Breast epithelium (tissue), 4 donors: Measurements from ENCODE around the gene STEAP1B. TPM values are rescaled to one million over a fixed set of nuclear protein-coding genes. Genes with fewer than 3 reads are reported as not detected.

Experiments
- DNase-seq, 2 donors: peaks; one replicate each; pipeline ENCODE4 v3.0.0-alpha.2; 2019; ENCODE audit warnings: low spot score in 2 of 2
- H3K27ac ChIP-seq, 2 donors: fragments of 200-600 bp; sonication (generic) in 1 of 2; one replicate each; pipeline ENCODE4 v1.5.1; 2016 to 2019; ENCODE audit warnings: mild to moderate bottlenecking in 1 of 2
- H3K27me3 ChIP-seq, 2 donors: fragments of 200-600 bp; sonication (generic) in 1 of 2; one replicate each; pipeline versions ENCODE4 v1.5.1 to v1.6.0; 2017 to 2019; ENCODE audit warnings: control low read depth in 1 of 2, mild to moderate bottlenecking in 1 of 2
- H3K36me3 ChIP-seq: fragments of 200-600 bp; one replicate; pipeline ENCODE4 v1.5.1; 2019
- H3K4me1 ChIP-seq, 2 donors: fragments of 200-600 bp; sonication (generic); one replicate each; pipeline ENCODE4 v1.5.1; 2016 to 2019; ENCODE audit warnings: control low read depth in 1 of 2
- H3K4me3 ChIP-seq, 3 donors: fragments of 200-600 bp; sonication (generic); 1 replicate in 2 of 3; 2 replicates in 1 of 3; pipeline ENCODE4 v1.5.1; 2016 to 2019; ENCODE audit warnings: mild to moderate bottlenecking in 3 of 3, moderate library complexity in 2 of 3
- H3K9me3 ChIP-seq, 2 donors: fragments of 200-600 bp; sonication (generic) in 1 of 2; one replicate each; pipeline ENCODE4 v1.5.1; 2016 to 2019; ENCODE audit warnings: control low read depth in 1 of 2
- CTCF ChIP-seq, 3 donors: fragments of 450-650 bp; IDR thresholded peaks; one replicate each; pipeline ENCODE4 v1.5.1; 2016 to 2017; ENCODE audit warnings: antibody characterized with exemption in 3 of 3, mild to moderate bottlenecking in 3 of 3, moderate library complexity in 3 of 3
- POLR2A ChIP-seq: fragments of 450-650 bp; IDR thresholded peaks from one replicate; pipeline ENCODE4 v1.6.1; 2016; ENCODE audit warnings: antibody characterized with exemption, mild to moderate bottlenecking, moderate library complexity
- POLR2AphosphoS5 ChIP-seq, 3 donors: sonication (generic); formaldehyde crosslinking; IDR thresholded peaks; one replicate each; pipeline ENCODE4 v1.6.1; 2017; ENCODE audit warnings: antibody characterized with exemption in 3 of 3
- intact Hi-C: fragments of 100-400 bp; cut with DNase I; formaldehyde crosslinking; loops from one replicate; pipeline ENCODE4 v1.15.1; 2023; ENCODE audit warnings: low total_unique reads
- total RNA-seq, 3 donors: library from RNA; depleted of rRNA; stranded (reverse); fragments of >200 nt; gene quantifications; one replicate each; pipeline ENCODE4 v1.1.0, GENCODE V29; 2016

Gene STEAP1B
- total RNA-seq, 3 donors from 2014 or later, result 0.32 to 1.0 (median 0.66) TPM

DNA sequence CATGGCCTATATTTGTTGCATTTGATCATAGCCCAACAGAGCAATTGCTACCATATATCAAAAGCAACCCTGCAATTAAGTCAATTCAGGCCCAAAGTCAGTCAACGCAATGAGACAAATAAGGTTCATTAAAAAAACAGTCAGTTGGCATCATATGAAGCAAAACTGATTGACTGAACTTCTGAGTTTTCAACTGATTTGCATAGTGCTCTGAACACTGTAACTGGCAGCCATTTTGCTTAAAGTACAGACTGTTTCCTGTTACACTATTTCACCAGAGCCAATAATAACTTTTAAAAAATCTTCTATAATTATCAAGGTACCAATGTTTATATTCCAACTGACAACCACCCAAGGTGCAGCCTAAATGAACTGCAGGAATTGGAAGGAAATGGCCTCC lies 74.6 kb downstream of the STEAP1B start:
- Histone ChIP-seq H3K27ac (no peak overlapping the region), H3K4me1 (no peaks in the 10 kb centered on the region), H3K27me3 (no peaks in the 10 kb centered on the region), H3K9me3 (no peaks in the 10 kb centered on the region), H3K4me3 (no peak overlapping the region), H3K36me3 (no peaks in the 10 kb centered on the region)
- intact Hi-C loops, result no loop called here
- no peak for TF ChIP-seq CTCF (IDR thresholded peaks at IDR 0.05)
- no peak for TF ChIP-seq POLR2A
- no peak for TF ChIP-seq POLR2AphosphoS5 (IDR thresholded peaks at IDR 0.05)
- DNase-seq, result no peak

- no peaks in the 10 kb centered on the region for H3K36me3 ChIP-seq
- no peaks in the 10 kb centered on the region for H3K27me3 ChIP-seq
- TF ChIP-seq POLR2AphosphoS5 (IDR thresholded peaks at IDR 0.05) (no peak), POLR2A (no peak), CTCF (IDR thresholded peaks at IDR 0.05) (no peak)
- H3K9me3 ChIP-seq, result no peaks in the 10 kb centered on the region
- intact Hi-C loops, result no loop called here
- no peak for DNase-seq
- H3K4me3 ChIP-seq, result no peak overlapping the region
- H3K4me1 ChIP-seq, result no peaks in the 10 kb centered on the region
- no peak overlapping the region for H3K27ac ChIP-seq
These were observed 77.0 kb downstream of the STEAP1B start for GRCh38 chr7:22422831-22423615.

- Histone ChIP-seq H3K36me3 (no peaks in the 10 kb centered on the region), H3K4me3 (no peak overlapping the region), H3K27ac (no peak overlapping the region), H3K4me1 (no peaks in the 10 kb centered on the region), H3K27me3 (no peaks in the 10 kb centered on the region), H3K9me3 (no peaks in the 10 kb centered on the region)
- no peak for DNase-seq
- TF ChIP-seq POLR2A (no peak), POLR2AphosphoS5 (IDR thresholded peaks at IDR 0.05) (no peak), CTCF (IDR thresholded peaks at IDR 0.05) (no peak)
- intact Hi-C loops, result no loop called here
These were observed 78.9 kb downstream of the STEAP1B start for GRCh38 chr7:22420973-22421635.

GRCh38 chr7:22420008-22420407 lies 80.0 kb downstream of the STEAP1B start:
- H3K4me1 ChIP-seq, result no peaks in the 10 kb centered on the region
- H3K9me3 ChIP-seq, result no peaks in the 10 kb centered on the region
- H3K36me3 ChIP-seq, result no peaks in the 10 kb centered on the region
- no peak for TF ChIP-seq POLR2AphosphoS5 (IDR thresholded peaks at IDR 0.05)
- no peak for TF ChIP-seq POLR2A
- TF ChIP-seq CTCF (IDR thresholded peaks at IDR 0.05), result no peak
- no peak overlapping the region for H3K27ac ChIP-seq
- H3K27me3 ChIP-seq, result no peaks in the 10 kb centered on the region
- no peak overlapping the region for H3K4me3 ChIP-seq
- intact Hi-C loops, result no loop called here
- no peak for DNase-seq

DNA sequence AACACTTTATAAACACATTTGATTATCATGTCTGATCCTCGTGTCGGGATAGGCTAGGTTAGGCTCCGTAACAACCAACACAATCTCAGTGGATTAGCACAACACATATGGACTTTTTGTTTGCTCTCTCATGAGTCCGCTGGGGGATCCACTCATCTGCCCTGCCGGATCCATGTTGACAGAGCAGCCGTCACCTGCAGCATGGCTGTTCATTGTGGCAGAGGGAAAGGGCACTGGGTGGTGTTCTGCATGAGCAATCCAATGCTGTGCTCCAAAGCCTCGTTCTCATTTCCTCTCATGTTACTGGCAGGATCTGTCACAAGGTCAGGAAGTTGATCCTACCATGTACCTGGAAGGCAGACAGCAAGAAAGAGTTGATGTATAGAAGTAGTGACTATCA lies 80.5 kb downstream of the STEAP1B start:
- no peak for DNase-seq
- Histone ChIP-seq H3K27me3 (no peaks in the 10 kb centered on the region), H3K9me3 (no peaks in the 10 kb centered on the region), H3K4me1 (no peaks in the 10 kb centered on the region), H3K27ac (no peak overlapping the region), H3K4me3 (no peak overlapping the region), H3K36me3 (no peaks in the 10 kb centered on the region)
- intact Hi-C loops, result no loop called here
- TF ChIP-seq POLR2AphosphoS5 (IDR thresholded peaks at IDR 0.05) (no peak), CTCF (IDR thresholded peaks at IDR 0.05) (no peak), POLR2A (no peak)
